ENCODE results near the gene UTS2R. TPM values are rescaled to one million over a fixed set of nuclear protein-coding genes. Genes with fewer than 3 reads are reported as not detected.

Gene UTS2R
- total RNA-seq, 1 donor from 2014 or later = not detected

DNA sequence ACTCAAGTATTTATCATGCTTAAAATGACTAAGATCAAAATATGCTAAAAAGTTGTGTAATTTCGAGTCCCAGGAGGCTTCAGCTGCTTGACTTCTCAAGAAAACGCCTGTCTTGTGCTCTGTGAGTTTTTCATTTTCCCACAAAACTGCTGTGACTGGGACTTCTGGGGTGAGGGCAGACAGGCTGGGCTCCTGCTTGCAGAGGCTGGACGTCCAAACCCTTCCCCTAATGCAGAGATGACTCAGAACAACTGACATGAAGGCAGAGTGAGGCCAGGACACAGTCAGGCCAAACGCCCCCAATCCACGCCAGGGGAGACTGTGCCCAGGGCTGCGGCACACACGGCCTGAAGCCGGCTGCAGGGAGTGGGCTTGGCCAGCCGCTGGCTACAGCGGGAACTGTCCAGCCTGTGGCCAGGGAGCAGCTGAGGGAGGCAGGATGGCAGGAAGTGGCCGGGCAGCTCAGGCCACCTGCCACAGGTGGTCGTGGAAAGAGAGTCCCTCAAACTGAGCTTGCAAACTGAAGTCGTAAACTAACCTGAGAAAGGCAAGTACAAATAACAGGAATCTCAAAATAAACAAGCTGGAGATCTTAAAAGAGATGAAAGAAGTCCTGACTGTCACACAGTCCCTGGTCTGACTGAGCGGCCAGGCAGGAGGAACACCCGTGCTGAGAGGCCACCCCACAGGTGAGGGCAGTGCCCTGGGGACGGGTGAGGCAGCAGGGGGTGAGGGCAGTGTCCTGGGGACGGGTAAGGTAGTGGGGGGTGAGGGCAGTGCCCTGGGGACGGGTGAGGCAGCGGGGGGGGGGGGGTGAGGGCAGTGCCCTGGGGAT is 25.3 kb downstream of the UTS2R start:
- no peak overlapping the region for H3K4me3 Mint-ChIP-seq (ENCODE audit: low read depth)
- no peaks in the 10 kb centered on the region for H3K27me3 Mint-ChIP-seq (ENCODE audit: low read depth)
- no peak for DNase-seq (ENCODE audit: low spot score)
- no peaks in the 10 kb centered on the region for H3K9me3 Mint-ChIP-seq
- intact Hi-C loops (cut with micrococcal nuclease) = no loop called here
- H3K4me1 Mint-ChIP-seq (ENCODE audit: low read depth) = peaks cover 9% of the 10 kb centered on the region
- H3K36me3 Mint-ChIP-seq (ENCODE audit: low read depth) = peaks cover 6% of the 10 kb centered on the region
- no peak overlapping the region for H3K27ac Mint-ChIP-seq

DNA sequence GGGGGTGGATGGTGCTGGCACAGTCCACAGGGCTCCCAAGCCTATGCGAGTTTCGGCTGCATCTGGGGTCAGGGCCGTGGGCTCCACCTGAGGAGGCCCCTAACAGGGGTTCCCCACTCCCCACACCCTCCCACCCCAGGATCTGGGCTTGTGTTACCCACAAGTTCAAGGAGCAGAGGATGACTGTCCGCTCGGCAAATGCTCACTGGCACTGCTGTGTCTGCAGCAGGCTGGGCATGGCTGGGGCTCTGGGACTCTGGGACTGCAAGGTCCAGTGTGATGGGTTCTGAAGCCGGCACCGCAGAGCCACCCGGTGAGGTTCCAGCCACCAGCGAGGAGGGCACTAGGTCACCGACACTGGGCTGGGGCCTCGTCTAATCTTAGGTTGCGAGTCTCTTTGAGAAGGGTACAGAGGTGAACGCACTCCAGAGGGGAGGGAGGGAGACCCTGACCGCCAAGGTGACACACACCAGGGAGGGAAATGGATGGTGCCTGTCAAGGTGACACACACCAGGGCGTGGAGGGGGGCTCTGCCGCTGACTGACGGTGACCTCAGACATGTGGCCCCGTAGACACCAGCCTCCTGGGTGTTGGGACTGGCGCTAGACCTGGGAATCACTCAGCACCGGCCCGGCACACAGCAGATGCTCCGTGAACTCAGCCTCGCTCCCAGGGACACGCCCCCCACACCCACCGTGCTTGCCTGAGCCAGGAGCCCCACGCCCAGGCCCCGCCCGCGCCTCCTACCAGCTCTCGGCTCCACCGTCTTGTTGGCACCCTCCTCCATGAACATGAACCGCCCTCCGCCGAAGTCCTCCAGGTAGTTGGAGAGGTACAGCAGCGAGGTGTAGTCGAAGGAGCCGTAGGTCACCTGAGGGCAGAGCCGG is 26.1 kb downstream of the UTS2R start:
- Mint-ChIP-seq H3K4me3 (ENCODE audit: low read depth) (no peak overlapping the region), H3K27me3 (ENCODE audit: low read depth) (no peaks in the 10 kb centered on the region), H3K4me1 (ENCODE audit: low read depth) (peaks cover 10% of the 10 kb centered on the region), H3K36me3 (ENCODE audit: low read depth) (peaks cover 10% of the 10 kb centered on the region), H3K9me3 (no peaks in the 10 kb centered on the region), H3K27ac (no peak overlapping the region)
- intact Hi-C loops (cut with micrococcal nuclease) = no loop called here
- DNase-seq (ENCODE audit: low spot score) = no peak

DNA sequence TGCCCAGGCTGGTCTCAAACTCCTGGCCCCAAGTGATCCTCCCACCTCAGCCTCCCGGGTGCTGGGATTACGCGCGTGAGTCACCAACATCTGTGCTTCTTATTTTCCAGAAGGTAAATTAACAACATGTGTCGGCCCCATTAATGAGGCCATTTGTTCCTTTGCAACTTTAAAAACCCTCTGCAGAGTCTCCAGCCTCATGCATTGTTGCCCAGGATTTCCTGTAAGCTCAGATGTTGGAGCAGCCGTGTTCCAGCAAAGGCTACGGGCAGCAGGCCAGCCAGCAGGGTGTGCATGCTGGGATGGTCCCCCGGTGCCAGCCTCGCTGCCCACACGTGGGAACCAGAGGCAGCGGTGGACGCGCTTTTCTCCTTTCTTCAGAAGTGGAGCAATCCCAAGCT is 27.5 kb downstream of the UTS2R start:
- H3K9me3 Mint-ChIP-seq = no peaks in the 10 kb centered on the region
- H3K27me3 Mint-ChIP-seq (ENCODE audit: low read depth) = no peaks in the 10 kb centered on the region
- H3K27ac Mint-ChIP-seq = no peak overlapping the region
- intact Hi-C loops (cut with micrococcal nuclease) = no loop called here
- no peak for DNase-seq (ENCODE audit: low spot score)
- H3K4me1 Mint-ChIP-seq (ENCODE audit: low read depth) = peaks cover 12% of the 10 kb centered on the region
- no peak overlapping the region for H3K4me3 Mint-ChIP-seq (ENCODE audit: low read depth)
- H3K36me3 Mint-ChIP-seq (ENCODE audit: low read depth) = peaks cover 20% of the 10 kb centered on the region

DNA sequence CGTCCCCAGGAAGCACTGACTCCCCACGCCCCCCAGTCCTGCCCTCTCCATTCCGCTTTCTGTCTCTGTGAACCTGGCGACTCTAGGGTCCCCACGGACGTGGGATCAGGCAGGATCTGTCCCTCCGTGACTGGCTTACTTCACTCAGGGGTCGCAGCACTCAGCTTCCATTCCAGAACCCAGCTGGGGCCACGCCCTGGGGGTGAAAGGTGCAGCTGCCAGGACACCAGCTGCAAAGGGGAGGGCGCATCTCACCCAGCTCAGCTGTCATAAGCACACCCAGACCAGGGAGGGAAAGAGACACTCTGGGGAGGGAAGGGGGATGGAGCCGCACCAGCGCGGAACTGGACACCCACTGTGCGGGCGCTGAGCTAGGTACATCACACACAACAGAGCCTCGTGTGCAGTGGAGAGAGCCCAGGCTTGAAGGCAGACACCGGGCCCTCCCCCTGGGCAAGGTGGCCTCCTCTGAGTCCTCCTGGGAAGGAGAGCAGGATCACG is 28.1 kb downstream of the UTS2R start:
- Mint-ChIP-seq H3K4me1 (ENCODE audit: low read depth) (peaks cover 12% of the 10 kb centered on the region), H3K27ac (no peak overlapping the region), H3K4me3 (ENCODE audit: low read depth) (no peak overlapping the region), H3K36me3 (ENCODE audit: low read depth) (peaks cover 20% of the 10 kb centered on the region), H3K9me3 (no peaks in the 10 kb centered on the region), H3K27me3 (ENCODE audit: low read depth) (no peaks in the 10 kb centered on the region)
- intact Hi-C loops (cut with micrococcal nuclease) = no loop called here
- DNase-seq (ENCODE audit: low spot score) = no peak

DNA sequence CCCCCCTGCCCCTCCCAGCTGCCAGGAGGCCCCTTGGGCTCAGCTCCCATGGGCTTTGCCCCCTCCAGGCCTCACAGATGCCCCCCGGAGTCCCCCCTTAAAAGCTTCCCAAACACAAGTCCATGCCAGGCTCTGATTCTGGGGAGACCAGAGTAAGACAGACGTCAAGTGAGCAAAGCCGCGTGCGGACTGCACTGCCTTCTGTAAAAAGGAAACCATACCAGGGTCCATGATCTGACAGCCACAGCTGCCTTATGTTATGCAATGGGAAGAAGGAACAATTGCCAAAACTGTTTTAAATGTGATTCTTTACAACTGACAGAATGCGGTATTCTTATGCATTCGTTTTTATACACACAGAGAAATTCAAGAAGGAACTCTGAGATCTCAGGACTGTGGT is 28.6 kb downstream of the UTS2R start:
- no peak for DNase-seq (ENCODE audit: low spot score)
- H3K4me3 Mint-ChIP-seq (ENCODE audit: low read depth) = no peak overlapping the region
- H3K27me3 Mint-ChIP-seq (ENCODE audit: low read depth) = no peaks in the 10 kb centered on the region
- no peaks in the 10 kb centered on the region for H3K9me3 Mint-ChIP-seq
- peaks cover 21% of the 10 kb centered on the region for H3K36me3 Mint-ChIP-seq (ENCODE audit: low read depth)
- H3K27ac Mint-ChIP-seq = no peak overlapping the region
- H3K4me1 Mint-ChIP-seq (ENCODE audit: low read depth) = peaks cover 12% of the 10 kb centered on the region
- intact Hi-C loops (cut with micrococcal nuclease) = no loop called here

DNA sequence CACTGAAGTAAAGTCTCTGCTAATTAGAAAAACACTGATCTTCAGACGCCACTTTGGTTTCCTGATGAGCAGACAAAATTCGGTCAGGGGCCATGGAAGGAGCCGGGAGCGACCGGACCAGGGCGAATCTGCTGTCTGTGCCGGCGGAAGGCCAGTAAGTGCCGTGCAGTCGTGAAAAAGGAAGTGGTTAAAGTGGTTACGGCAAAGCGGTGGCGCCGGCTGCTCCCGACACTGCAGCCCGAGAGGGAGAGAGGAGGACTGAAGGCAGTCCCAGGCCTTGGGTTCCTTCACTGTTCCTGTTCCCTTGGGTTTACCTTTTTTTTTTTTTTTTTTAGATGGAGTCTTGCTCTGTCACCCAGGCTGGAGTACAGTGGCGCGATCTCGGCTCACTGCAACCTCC is 29.3 kb downstream of the UTS2R start:
- intact Hi-C loops (cut with micrococcal nuclease) = no loop called here

DNA sequence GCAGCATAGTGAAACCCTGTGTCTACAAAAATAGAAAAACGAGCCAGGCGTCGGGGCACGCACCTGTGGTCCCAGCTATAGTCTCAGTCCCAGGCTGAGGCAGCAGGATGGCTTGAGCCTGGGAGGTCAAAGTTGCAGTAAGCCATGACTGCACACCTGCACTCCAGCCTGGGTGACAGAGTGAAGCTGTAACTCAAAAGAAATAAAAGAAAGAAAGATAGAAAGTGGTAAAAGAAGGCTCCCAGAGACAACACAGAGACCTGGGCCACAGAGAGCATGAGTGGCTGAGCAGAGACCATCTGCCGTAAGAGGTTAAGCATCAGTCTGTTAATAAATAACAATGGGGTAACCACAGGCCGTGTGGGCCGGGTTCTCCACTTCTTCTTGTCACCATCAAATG is 31.3 kb downstream of the UTS2R start:
- no peak for DNase-seq (ENCODE audit: low spot score)
- Mint-ChIP-seq H3K4me1 (ENCODE audit: low read depth) (peaks cover 19% of the 10 kb centered on the region), H3K9me3 (no peaks in the 10 kb centered on the region), H3K36me3 (ENCODE audit: low read depth) (peaks cover 32% of the 10 kb centered on the region), H3K4me3 (ENCODE audit: low read depth) (no peak overlapping the region), H3K27ac (no peak overlapping the region), H3K27me3 (ENCODE audit: low read depth) (no peaks in the 10 kb centered on the region)
- intact Hi-C loops (cut with micrococcal nuclease) = no loop called here

More for the DNA sequence above, 29.3 kb downstream of the UTS2R start:
- no peaks in the 10 kb centered on the region for H3K27me3 Mint-ChIP-seq (ENCODE audit: low read depth)
- H3K9me3 Mint-ChIP-seq = no peaks in the 10 kb centered on the region
- H3K27ac Mint-ChIP-seq = peak overlapping the region; percentile 9
- peak overlapping the region; percentile 63 for H3K4me3 Mint-ChIP-seq (ENCODE audit: low read depth)
- peak; percentile 49 for DNase-seq (ENCODE audit: low spot score)
- H3K36me3 Mint-ChIP-seq (ENCODE audit: low read depth) = peaks cover 23% of the 10 kb centered on the region
- H3K4me1 Mint-ChIP-seq (ENCODE audit: low read depth) = peaks cover 12% of the 10 kb centered on the region

DNA sequence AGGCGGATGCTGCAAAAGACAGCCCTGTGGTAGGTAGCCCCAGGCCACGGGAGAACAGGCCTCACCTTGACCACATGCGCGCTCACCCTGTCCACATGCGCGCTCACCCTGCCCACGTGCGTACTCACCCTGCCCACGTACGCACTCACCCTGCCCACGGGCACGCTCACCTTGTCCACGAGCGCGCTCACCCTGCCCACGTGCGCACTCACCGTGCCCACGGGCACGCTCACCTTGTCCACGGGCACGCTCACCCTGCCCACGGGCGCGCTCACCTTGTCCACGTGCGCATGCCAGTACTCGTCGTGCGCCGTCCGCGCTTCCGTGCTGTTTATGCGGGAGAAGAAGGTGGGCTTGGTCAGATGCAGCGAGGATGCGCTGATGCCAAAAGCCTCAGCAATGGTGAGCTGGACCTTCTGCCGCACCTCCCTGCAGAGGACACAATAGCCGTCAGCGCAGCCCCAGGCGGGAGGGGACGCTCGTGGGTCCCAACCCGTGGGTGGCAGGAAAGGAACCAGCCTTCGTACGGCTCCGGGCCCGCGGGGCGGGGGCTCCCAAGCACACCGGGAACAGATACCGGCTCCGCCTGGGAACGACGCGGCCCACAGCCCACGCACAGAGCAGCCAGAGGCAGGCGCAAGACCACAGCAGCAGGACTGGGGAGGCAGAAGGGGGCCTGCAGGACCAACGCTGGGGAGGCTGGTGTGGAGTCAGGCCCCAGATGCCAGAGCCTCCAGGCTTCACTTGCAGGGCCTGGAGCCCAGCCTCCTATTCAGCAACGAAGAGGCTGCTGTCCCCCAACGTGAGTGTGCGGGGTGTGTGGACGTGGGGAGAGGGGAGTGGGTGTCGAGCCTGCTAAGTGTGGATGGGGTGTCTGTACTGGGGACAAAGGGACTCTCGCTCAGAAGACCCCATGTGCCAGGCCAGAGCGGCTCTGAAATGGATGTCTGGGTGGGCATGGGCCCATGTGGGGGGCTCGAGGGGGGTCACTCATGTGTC is 32.4 kb downstream of the UTS2R start:
- Mint-ChIP-seq H3K36me3 (ENCODE audit: low read depth) (peaks cover 32% of the 10 kb centered on the region), H3K4me1 (ENCODE audit: low read depth) (peaks cover 21% of the 10 kb centered on the region), H3K9me3 (no peaks in the 10 kb centered on the region), H3K27me3 (ENCODE audit: low read depth) (no peaks in the 10 kb centered on the region), H3K27ac (no peak overlapping the region), H3K4me3 (ENCODE audit: low read depth) (no peak overlapping the region)
- no peak for DNase-seq (ENCODE audit: low spot score)
- intact Hi-C loops (cut with micrococcal nuclease) = no loop called here

DNA sequence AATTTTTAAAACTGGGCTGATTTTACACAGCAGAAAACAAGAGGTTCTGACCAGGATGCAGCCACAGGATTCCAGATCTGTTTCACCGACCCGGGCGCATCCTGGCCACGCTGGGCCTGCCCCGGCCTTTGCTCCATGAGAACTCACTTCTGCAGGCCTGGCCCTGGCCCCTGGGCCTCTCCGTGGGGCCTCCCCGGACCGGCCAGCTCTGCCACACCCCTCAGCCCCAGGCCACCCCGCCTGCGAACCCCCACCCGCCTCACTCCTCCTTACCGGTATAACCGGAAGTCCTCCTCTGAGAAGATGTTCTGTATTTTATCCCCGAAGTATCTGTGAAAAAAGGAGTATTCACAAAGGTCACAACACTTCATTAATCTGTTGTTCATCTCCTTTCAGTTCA is 33.5 kb downstream of the UTS2R start:
- Mint-ChIP-seq H3K27ac (no peak overlapping the region), H3K4me1 (ENCODE audit: low read depth) (peaks cover 20% of the 10 kb centered on the region), H3K4me3 (ENCODE audit: low read depth) (no peak overlapping the region), H3K9me3 (no peaks in the 10 kb centered on the region), H3K27me3 (ENCODE audit: low read depth) (no peaks in the 10 kb centered on the region), H3K36me3 (ENCODE audit: low read depth) (peaks cover 32% of the 10 kb centered on the region)
- no peak for DNase-seq (ENCODE audit: low spot score)
- intact Hi-C loops (cut with micrococcal nuclease) = no loop called here

DNA sequence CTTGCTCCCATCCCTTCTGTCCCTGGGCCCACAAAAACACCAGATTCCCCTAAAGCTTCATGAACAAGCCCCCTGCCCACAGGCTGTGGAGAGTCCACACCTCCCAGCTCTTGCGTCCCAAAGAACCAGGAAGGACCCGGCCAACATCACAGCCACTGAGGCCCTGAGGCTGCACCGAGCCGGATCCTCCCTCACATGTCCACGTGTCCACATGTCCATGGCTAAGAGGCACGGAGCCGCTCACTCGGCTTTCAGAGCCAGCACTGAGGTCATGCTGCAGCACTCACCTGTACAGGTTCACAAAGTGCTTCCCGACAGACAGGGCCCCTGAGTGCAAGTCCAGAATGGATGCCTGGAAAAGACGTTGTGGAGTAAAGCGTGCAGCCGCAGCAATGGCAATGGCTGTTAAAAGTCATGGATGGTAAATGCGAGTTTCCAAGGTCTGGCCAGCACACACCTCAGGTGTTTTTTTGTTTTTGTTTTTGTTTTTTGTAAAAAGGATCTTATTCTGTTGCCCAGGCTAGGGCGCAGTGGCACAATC is 34.6 kb downstream of the UTS2R start:
- DNase-seq (ENCODE audit: low spot score) = no peak
- Mint-ChIP-seq H3K4me1 (ENCODE audit: low read depth) (peaks cover 13% of the 10 kb centered on the region), H3K27ac (no peak overlapping the region), H3K36me3 (ENCODE audit: low read depth) (peaks cover 29% of the 10 kb centered on the region), H3K27me3 (ENCODE audit: low read depth) (no peaks in the 10 kb centered on the region), H3K4me3 (ENCODE audit: low read depth) (no peak overlapping the region), H3K9me3 (no peaks in the 10 kb centered on the region)
- intact Hi-C loops (cut with micrococcal nuclease) = no loop called here

DNA sequence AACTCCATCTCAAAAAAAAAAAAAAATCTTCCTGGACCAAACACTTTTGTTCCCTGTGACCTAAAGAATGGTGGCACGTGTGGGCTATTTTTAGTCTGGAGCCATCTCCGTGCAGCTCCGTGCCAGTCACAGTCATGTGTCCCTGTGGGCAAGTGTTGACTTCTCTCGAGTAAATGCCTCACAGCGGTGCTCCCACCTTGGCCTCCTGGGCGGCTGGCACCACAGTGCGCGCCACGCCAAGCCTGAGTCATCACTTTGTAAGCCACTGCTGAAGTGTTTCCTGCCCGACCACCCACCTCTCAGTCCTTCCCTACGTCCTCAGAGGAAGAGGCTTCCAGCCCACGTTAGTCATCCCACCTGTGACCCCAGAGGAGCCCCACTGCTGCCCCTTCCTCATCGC is 35.7 kb downstream of the UTS2R start:
- Mint-ChIP-seq H3K27ac (no peak overlapping the region), H3K27me3 (ENCODE audit: low read depth) (no peaks in the 10 kb centered on the region), H3K36me3 (ENCODE audit: low read depth) (peaks cover 24% of the 10 kb centered on the region), H3K4me1 (ENCODE audit: low read depth) (peaks cover 10% of the 10 kb centered on the region), H3K4me3 (ENCODE audit: low read depth) (no peak overlapping the region), H3K9me3 (no peaks in the 10 kb centered on the region)
- DNase-seq (ENCODE audit: low spot score) = no peak
- intact Hi-C loops (cut with micrococcal nuclease) = no loop called here
